ENCODE results near the gene ZBTB40.

- no peak for TF ChIP-seq CTCF (IDR thresholded peaks at IDR 0.05)
- no peak for TF ChIP-seq EP300 (IDR thresholded peaks at IDR 0.05)
Observed at GRCh38 chr1:22461678-22462527, 10.3 kb downstream of the ZBTB40 start.

Data from ovary (tissue), 3 donors.